GM03348 (cell line): ENCODE measurements around the gene OTUB1.

Experiments
- DNase-seq: peaks from one replicate; pipeline ENCODE4 v3.0.0; 2012; ENCODE audit warnings: low spot score

OTUB1 gene

DNA sequence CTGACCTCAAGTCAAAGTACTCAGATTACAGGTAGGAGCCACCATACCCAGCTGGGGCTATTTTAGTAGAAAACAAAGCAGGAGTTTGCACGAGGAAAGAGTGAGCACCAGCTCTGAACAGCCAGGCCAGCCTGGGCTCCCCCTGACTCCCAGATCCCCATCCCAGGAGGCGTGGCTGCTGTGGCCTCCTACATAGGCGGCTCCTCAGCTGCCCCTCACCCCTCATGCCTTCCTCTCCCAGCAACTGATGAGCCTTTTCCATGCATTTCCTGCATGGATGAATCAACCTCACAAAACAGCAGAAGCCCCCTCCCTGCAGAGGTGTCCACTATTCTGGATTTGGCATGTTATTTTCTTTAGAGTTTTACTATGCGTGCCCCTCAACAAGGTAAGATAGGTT, 39.0 kb downstream of the OTUB1 start:
- DNase-seq: no peak

DNA sequence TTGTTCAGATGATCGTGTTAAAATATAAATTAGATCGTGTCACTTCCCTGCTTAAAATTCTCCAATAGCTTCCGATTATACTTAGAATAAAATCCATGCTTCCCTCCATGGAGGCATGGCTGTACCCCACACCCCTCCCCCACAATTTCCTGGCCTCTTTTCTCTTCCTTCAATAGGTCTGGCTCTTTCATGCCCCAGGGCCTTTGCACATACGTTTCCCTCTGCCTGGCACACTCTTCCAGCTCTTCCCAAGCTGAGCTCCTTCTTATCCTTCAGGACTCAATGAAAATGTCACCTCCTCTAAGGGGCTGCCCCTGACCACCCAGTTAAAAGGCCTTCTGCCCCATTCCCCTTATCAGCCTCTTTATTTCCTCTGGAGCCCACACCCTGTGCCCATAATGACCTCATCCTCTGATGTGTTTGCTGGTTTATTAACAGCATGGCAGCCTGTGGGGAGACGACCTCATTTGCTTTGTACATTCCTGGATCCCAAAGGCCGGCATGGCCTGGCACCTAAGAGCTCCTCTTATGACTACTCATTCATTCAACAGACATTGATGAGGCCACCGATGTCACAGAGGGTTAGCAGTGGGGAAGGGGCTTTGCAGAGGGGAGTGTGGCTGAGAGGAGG, 40.5 kb downstream of the OTUB1 start:
- no peak for DNase-seq

DNA sequence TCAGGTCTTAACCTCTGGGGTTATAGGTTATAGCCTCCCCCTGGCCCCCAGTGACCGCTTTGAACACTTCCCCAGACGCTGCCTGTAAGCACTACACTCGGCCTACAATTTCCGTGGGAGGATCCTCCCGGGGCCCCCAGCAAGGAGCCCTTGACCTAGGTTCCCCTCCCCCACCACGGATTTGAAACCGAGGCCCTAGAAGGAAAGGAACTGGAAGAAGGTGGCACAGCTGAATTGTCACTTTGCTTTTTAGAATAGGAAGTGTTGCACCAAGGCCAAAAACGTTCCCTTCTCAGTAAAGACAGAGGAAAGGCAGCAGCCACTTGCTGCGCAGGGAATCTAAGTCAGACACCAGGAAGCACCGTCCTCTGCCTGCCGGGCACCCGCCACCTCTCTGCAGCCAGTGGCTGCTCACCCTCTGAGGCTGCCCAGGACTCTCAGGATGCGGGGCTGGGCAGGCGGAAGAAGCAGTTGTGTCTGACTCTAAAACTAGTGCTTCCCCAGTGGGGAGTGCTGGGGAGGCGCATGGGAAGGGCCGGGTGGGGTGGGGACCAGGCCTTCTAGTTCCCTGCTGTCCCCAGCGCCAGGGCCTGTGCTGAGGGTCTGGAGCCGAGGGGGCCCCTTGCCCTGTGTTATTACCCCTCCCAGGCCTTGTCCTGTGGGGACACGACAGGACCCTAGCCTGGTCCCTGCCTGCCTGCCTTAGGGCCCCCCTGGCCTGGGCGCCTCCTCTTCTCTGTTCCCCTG, 41.6 kb downstream of the OTUB1 start:
- DNase-seq: no peak

DNA sequence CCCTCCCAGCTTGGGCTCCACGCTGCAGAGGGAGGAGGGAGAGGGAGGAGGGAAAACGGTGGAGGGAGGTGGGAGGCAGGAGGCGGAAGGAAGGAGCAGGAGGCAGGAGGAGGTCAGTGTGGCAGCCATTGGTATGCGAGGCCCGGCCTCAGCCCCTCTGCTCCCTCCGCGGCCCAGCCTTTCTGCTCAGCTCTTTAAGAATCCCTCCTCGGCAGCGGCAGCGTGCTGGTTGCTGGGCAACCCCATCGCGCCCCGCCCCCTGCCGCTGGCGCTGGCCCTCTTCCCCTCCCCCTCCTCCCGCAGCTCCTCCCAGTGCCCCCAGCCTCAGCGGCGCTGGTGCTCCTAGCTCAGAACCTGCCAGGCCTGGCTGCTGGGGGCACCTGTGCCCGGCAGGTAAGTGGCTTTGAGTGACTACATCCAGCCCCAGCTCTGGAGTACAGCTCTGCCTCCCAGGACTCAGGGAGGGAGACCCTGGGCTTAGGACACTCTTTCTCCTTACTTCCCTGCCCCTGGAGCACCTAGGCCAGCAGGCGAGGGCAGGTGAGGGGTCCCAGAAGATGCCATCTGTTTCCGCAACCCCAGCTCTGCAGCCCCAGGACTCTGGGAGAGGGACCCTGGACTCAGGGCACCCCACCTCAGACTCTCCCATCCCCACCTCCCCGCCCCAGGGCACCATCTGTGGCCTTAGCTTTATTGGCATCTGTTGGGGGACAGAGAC, 42.3 kb downstream of the OTUB1 start:
- DNase-seq: peak; percentile 33

DNA sequence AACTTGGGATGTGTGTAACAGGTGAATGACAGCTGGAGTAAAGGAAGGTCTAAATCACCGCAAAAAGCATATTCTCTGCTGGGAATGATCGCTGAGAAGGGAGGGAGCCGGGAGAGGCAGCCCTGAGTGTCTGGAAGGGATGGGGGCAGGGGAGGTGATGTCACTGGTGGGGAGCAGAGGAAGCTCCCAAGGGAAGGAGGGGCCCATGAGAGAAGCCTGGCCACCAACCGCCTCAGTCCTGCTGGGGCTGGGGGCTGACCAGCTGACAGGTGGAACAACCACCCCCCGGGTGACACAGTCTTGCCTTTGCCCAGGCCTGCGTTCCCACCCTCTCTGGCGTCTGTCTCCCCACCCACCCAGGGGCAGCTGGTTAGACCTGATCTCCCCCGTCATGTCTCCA, 43.5 kb downstream of the OTUB1 start:
- no peak for DNase-seq

DNA sequence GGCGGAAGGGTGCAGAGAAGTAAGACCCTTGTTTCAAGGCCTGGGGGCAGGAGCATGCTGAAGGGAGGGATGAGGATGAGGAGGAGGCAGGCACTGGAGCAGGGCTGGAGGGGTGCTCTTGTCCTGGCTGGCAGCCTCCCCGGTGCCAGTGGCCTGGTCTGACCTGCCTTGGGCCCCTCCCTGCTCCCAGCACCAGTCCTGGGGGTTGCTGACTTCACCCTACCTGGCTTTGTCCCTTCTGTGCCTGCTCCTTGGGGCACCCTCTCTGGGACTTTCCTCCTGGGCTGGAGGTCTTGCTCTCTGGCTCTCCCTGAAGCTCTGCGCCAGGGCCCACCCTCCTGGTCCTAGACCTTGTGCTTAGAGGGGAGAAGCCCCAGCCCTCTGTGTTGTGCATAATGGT, 44.8 kb downstream of the OTUB1 start:
- DNase-seq: no peak

DNA sequence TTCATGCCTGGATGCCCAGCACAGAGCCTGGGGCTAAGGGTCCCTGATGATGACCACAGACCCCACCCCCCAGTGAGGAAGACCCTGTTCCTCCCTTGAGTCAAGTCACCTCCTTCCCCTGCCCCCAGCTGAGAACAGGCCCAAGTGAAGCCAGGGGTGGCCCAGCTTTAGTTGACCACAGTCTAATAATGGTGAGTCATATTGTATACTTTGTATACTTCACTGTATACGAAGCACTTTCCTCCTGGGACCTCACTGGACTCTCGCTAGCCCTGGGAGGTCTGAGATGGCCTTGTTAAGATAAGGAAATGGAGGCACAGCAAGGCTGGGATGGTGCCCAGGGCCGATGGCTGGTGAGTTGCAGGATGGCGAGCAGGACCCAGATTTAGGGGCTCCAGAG, 45.8 kb downstream of the OTUB1 start:
- no peak for DNase-seq

DNA sequence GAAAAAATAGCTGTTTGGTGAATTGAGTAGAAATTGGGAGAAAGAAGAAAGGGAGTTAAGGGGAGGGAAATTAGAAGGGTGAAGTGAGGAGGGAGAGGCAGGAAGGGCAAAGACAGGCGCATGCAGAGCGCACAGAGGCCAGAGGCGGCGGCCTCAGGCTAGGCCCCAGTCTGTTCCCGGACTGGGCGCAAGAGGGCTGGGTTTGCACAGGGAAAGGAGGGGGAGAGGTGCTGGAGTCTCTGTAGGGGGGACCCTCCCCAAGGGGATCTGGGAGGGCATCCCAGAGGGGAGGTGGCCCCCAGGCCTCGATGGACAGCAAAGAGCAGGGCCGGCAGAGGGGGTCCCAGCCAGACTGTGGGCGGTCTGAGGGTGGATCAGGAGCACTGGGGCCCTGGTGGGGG, 48.2 kb downstream of the OTUB1 start:
- no peak for DNase-seq

DNA sequence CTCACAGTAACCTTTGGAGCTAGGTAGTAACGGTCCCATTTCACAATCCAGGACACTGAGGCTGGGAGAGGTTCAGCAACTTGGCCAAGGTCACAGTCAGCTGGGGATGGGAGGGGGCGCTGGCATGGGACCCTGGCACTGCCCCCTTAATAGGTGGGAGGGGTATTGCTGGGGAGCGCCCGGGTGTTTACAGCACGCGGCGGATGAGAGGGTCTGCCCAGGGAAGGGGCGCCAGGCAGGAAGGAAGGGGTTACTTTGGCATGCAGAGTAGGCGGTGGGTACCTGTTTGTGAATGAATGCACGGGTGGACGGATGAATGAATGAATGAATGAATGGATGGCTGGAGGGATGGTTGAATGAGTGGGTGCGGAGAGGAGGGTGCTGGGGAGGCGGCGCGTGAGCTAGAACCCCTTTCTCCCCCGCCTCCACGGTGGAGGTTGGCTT, 48.9 kb downstream of the OTUB1 start:
- no peak for DNase-seq

DNA sequence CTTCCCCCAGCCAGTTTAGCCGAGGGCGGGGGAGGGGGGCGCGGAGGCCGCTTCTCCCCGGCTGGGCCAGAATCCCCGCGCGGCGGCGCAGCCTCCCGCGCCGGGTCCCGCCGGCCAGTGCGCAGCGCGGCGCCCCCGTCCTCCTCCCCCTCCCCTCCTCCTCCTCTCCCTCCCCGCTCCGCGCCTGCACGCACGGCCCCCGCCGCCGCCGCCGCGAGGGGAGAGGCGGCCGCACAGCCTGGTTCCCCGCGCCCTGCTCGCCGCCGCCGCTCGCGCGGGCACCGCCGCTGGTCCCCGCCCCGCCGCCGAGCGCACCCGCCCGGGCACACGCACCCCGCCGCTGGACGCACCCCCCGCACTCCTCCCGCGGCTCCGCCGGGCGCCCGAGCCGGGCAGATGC, 49.3 kb downstream of the OTUB1 start, which contains the start of gene FLRT1:
TSS of gene FLRT1 (plus strand) at position 356 of the 400 bp plus-strand sequence. CDS start 80,337 bp downstream, outside the sequence.
- peak; percentile 54 for DNase-seq

DNA sequence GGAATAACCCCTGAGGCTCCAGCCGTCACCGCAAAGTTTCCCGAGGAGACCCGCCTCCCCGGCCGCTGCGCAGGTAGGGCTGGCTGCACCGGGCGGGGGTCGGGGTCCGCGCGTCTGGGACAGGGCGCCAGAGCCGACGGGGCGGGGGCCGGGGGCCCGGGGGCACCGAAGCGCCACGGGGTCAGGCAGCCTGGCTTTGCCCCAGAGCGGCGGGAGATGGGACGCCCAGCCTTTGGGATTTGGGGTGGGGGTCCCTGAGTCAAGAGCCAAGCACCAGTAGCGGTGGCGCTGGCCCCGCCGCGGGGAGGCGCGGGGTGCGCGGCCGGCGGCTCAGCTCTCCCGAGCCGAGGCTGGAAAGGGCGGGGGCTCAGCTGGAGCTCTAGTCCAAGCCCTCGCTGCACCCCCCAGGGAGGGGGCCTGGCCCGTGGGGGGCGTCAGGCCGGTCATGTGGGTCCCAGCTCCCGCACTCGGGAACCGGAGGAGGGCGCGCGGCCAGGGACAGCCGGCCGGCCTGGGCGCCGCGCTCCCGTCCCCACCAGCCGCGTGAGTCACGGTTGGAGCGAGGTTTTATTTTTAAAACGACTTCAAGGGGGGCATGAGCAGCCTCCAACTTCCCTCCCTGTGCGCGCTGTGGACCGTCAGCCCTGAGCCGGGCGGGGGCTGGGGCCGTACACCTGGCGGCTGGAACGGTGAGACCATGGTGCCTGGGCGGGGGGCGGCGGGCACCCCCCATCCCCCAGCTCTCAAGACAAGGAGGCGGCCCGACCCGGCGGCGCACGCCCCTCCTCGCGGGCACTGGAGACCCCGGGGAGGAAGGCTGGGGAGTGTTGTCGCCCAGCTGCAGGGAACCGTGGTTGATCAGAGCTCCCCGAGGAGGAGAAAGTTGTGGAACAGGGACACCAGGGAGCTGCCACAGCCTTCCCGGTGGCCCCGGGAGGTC, 50.1 kb downstream of the OTUB1 start:
- DNase-seq: peak; percentile 77

DNA sequence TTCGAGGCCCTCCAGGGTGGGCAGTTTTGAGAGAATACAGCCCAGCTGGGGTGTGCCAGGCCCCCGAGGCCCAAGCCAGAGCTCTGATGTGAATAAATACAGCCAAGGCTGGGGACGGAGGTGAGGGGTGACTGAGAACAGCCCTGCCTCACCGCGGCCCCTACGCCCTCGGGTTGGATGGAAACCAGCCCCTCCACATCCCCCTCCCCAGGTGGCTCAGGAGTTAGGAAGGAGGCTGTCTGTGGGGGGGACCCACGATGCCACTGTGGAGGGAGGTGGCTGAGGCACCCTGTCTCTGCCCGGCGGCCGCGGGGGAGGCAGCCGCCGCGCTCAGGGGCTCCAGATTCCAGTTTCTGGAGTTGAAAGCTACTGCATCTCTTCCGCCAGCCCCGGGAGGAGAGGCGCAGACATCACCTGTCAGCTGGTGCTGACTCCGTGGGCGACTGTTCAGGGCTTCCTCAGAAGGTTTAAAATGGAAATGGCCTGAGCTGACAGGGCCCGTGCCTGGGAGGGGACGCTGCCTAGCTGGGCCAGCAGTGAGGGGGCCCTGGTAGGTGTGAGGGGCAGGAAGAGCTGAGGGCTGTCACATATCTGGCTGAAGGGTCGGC, 50.9 kb downstream of the OTUB1 start:
- DNase-seq: no peak

DNA sequence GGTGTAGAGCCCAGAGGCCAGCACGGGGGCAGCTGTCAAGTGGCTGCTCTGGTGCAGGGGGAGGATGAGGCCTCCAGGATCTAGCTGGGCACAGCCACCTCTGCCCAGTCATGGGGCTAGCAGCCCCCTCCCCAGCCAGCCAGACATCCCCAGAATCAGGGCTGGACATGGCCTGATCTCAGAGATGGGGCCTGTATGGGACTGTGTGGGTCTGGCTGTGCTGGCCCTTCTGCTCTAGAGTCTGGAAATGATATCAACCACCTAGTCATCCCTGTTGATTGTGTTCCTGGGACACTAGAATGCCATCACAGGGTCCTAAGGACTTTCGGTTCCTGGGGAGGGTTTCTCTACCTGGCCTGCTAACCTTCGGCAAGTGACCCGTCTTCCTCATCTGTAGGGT, 52.3 kb downstream of the OTUB1 start:
- DNase-seq: no peak

DNA sequence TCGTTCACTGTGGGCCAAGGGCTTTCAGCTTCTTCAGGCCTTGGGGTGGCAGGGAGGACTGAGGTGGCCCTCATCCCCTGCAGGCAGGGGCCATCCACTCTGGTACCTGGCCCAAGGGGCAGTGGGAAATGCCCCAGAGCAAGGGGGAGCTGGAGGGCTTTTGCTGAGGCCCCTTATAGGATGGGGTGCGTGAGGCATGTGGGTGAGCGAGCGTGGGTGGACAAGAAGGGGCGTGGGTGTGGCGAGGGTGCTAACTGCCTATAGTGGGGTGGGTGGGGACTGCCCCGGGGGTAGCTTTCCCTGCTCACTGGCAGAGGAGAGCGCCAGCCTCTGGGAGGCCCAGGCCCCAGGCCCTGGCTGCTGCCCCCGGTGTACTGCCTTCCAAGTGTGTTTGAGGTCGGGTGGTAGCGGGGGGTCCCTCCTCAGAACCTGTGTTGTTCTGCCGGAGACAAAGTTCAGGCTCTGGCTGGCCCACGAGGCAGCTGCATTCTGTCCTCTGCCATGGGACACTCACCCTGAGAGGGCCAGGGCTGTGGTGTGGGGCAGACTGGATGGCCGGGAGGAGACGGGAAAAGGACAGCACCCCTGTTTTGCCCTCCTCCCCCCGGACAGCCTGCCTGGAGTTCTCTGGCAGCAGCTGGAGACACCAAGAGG, 52.9 kb downstream of the OTUB1 start:
- no peak for DNase-seq

DNA sequence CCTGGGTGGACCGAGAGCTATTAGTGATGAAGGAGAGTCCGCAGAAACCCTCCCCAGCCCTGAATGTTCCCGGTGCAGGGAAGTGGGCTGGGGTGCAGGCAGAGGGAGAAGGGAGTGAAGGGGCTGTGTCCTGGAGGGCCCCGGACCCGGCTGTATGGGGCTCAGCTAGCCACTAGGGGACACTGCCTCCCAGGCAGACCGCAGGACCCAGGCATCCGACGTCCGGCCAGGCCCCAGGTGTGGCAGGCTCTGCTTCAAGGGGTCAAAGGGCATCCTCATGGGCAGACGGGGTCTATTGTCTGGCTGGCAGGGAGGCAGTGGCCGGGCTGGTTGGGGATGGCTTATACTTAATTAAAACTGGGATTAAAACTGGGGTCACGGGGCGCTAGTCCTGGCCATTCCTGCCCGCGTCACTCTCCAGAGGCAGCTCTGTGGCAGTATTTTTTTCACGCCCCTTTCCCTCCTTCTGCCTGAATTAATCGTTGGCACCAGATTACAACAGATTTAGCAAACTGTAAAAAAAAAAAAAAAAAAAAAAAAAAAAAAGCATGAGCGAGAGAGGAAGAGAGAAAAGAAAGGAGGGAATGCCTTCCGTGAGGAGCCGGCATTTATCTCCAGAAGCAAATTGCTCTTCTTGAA, 54.6 kb downstream of the OTUB1 start:
- DNase-seq: no peak

DNA sequence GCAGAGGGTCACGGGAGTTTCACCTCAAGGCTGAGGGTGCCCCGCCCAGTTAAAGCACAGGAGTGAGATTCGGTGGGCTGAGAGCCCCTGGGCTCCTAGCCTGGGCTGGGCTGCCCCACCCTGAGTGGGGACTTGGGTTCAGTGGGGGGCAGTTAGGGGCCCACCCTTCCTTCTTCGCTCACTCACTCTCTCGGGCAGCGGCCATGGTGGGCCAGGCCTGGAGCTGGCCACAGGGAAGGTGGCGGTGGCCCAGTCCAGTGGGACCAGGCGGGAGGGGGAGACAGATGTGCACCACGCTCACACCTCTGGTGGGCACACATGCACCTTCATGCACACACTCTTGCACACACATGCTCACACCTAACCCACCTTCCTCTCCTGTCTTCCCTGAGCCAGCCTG, 55.6 kb downstream of the OTUB1 start:
- DNase-seq: no peak

DNA sequence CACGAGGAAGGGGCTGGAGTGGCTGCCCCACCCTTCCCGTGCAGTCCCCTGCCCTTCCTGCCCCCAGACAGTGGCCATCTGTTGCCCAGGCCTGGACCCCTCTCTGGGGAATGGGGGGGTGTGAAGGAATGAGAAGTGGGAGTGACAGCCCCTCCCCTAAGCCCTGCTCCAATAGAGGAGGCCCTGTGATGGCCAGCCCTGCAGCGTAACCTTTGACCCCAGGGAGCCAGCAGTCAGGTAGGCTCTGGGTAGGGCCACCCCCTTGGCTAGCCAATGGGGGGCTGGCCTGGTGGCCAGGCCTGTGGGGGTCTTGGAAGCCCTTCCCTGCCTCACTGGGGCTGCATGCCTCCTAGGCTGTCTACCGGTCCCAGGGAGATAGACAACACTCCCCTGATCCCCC, 56.1 kb downstream of the OTUB1 start:
- DNase-seq: no peak

DNA sequence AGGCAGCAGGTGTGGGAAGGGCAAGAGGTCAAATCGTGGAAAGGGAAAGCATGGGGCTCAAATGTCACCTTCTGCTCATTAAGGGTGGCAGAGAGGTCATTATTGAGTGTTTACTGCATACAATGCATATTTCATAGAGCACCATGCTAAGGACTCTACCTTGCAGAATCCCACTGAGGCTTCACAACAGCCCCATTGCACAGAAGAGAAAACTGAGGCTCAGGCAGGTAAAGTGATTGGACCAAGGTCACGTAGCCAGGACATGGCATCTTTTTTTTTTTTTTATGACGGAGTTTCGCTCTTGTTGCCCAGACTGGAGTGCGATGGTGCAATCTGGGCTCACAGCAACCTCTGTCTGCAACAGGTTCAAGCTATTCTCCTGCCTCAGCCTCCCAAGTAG, 57.3 kb downstream of the OTUB1 start:
- DNase-seq: no peak

DNA sequence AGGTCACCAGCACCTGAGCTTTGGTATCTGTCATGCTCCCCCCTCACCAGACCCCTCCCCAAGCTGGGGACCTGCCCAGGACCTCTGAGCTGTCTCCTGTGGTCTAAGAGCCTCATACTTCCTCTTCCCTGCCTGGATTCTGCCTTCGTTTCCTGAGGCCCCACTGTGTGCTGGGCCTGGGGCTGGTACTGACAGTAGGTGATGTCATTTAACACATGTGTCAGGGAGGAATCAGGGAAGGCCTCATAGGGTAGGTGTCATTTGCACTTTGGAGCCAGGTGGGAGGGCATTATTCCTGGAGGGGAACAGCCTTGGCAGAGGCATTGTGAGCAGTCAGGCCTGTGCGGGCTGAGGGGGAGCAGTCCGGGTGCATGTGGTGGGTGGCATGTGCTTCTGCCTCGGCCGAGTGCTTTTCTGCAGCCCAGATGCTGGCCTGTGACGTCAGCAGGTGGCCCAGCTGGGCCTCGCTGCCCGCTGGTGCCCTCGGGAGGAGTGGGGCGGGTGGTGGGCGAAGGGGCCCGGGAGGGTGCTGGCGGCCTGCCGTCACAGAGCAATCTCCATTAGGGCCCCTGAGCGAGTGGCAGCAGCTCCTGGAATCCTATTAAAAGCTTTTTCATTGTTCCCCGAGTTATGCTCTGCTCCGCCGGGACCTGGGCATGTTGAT, 58.6 kb downstream of the OTUB1 start:
- DNase-seq: no peak

DNA sequence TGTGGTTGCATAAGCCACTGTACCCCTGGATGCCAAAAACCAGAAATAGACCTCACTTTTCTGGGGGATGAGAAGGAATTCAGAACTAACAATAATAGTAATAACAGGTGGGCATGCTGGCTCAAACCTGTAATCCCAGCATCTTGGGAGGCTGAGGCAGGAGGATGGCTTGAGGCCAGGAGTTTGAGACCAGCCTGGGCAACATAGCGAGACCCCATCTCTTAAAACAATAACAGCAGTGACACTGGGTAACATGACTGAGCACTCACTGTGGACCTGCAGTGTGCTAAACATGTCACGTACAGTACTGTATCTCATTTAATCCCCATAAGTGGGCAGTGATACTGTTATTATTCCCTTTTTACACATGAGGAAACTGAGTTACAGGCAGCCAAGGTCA, 59.5 kb downstream of the OTUB1 start:
- no peak for DNase-seq
